IMR-90 (cell line): ENCODE data around the gene ZNF583.

ENCODE experiments used
- NFE2L2 ChIP-seq: fragments of 150-350 bp; IDR thresholded peaks from 2 replicates; pipeline ENCODE4 v1.6.1; 2016; ENCODE audit warnings: low read depth, mild to moderate bottlenecking, low read length
- SMC3 ChIP-seq: fragments of 150-350 bp; IDR thresholded peaks from 2 replicates; pipeline ENCODE4 v1.6.1; 2016; ENCODE audit warnings: low read depth, mild to moderate bottlenecking, antibody characterized with exemption, low read length, moderate library complexity
- TF ChIP-seq, protein P1 (sequence below): conservative IDR thresholded peaks from 2 replicates; pipeline ENCODE4 v1.5.1; 2012; ENCODE audit warnings: mild to moderate bottlenecking, low read depth, low read length, improper control_type of control experiment

GRCh38 chr19:56369886-56370676, 34.1 kb upstream of the ZNF583 start:
- TF ChIP-seq, protein P1, sequence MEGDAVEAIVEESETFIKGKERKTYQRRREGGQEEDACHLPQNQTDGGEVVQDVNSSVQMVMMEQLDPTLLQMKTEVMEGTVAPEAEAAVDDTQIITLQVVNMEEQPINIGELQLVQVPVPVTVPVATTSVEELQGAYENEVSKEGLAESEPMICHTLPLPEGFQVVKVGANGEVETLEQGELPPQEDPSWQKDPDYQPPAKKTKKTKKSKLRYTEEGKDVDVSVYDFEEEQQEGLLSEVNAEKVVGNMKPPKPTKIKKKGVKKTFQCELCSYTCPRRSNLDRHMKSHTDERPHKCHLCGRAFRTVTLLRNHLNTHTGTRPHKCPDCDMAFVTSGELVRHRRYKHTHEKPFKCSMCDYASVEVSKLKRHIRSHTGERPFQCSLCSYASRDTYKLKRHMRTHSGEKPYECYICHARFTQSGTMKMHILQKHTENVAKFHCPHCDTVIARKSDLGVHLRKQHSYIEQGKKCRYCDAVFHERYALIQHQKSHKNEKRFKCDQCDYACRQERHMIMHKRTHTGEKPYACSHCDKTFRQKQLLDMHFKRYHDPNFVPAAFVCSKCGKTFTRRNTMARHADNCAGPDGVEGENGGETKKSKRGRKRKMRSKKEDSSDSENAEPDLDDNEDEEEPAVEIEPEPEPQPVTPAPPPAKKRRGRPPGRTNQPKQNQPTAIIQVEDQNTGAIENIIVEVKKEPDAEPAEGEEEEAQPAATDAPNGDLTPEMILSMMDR, result no peak
- TF ChIP-seq SMC3 (no peak), NFE2L2 (no peak)
